DND-41 (cell line): ENCODE results near the gene ST3GAL4.

ENCODE experiments used
- ATAC-seq: fragments of 200-7000 bp; cut with Tn5 transposase; 3 replicates; pipeline ENCODE4 v1.9.1; 2021; ENCODE audit warnings: low read depth; ENCODE audit not compliant: insufficient read depth
- DNase-seq: peaks from one replicate; pipeline ENCODE4 v3.0.0-alpha.2; 2020
- H2AFZ ChIP-seq: 2 replicates; pipeline ENCODE4 v1.6.0; 2012; ENCODE audit warnings: low read depth, low read length
- H3K27ac ChIP-seq: 2 replicates; pipeline ENCODE4 v1.5.1; 2012; ENCODE audit warnings: low read length, inconsistent platforms
- H3K27me3 ChIP-seq: fragments of 200-600 bp; sonication (generic); 2 replicates; pipeline ENCODE4 v1.6.0; 2012; ENCODE audit warnings: low read length, mild to moderate bottlenecking, inconsistent platforms; ENCODE audit not compliant: insufficient read depth, poor library complexity
- H3K36me3 ChIP-seq: 2 replicates; pipeline ENCODE4 v1.5.1; 2012; ENCODE audit warnings: low read length, inconsistent platforms; ENCODE audit not compliant: insufficient read depth
- H3K4me1 ChIP-seq: 2 replicates; pipeline ENCODE4 v1.5.1; 2012; ENCODE audit warnings: mild to moderate bottlenecking, low read length; ENCODE audit not compliant: insufficient read depth
- H3K4me2 ChIP-seq: 2 replicates; pipeline ENCODE4 v1.6.0; 2012; ENCODE audit warnings: mild to moderate bottlenecking, moderate library complexity, low read length, inconsistent platforms; ENCODE audit not compliant: insufficient read depth
- H3K4me3 ChIP-seq, 2 experiments: fragments of 200-600 bp in 1 of 2; shearing (Covaris generic) in 1 of 2; 2 replicates each; pipeline ENCODE4 v1.5.1; 2012 to 2016; ENCODE audit warnings: inconsistent platforms in 2 of 2, low read length in 2 of 2, mild to moderate bottlenecking in 2 of 2, low read depth in 1 of 2, moderate library complexity in 1 of 2
- H3K79me2 ChIP-seq: 2 replicates; pipeline ENCODE4 v1.6.0; 2012; ENCODE audit warnings: low read length, inconsistent platforms; ENCODE audit not compliant: insufficient read depth
- H3K9ac ChIP-seq: 2 replicates; pipeline ENCODE4 v1.6.0; 2012; ENCODE audit warnings: low read depth, mild to moderate bottlenecking, inconsistent platforms, low read length, moderate library complexity
- H3K9me3 ChIP-seq: 2 replicates; pipeline ENCODE4 v1.5.1; 2012; ENCODE audit warnings: low read length, moderate library complexity, mild to moderate bottlenecking, inconsistent platforms; ENCODE audit not compliant: insufficient read depth, severe bottlenecking
- H4K20me1 ChIP-seq: 2 replicates; pipeline ENCODE4 v1.6.0; 2012; ENCODE audit warnings: low read length; ENCODE audit not compliant: insufficient read depth
- EZH2 ChIP-seq: IDR thresholded peaks from 3 replicates; pipeline ENCODE4 v1.6.1; 2012; ENCODE audit warnings: borderline replicate concordance, low read depth, mild to moderate bottlenecking, moderate library complexity, low read length, inconsistent platforms; ENCODE audit not compliant: severe bottlenecking
- TF ChIP-seq, protein P1 (sequence below): IDR thresholded peaks from 2 replicates; pipeline ENCODE4 v1.5.1; 2012; ENCODE audit warnings: borderline replicate concordance, low read length, moderate library complexity, mild to moderate bottlenecking; ENCODE audit not compliant: poor library complexity, severe bottlenecking; ENCODE audit errors: extremely low read depth

ST3GAL4 gene

DNA sequence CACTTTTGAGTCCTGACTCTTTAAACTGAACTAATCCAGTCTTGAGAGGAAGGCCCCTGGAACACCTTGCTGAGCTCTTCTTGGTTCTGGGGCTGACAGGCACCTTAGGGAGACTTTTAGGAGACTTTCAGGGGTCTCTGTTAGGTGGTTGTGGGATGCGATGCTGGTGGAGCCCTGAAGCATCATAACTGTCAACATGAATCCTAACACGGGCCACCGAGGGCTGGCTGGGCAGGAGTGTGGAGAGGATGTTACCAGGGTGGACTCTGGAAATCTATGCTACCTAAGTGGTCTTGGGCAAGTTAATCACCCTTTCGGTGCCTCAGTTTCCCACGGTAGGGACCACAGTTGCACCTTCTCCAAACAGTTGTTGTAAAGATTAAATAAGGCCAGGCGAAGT lies 106.5 kb downstream of the ST3GAL4 start:
- Histone ChIP-seq H3K9me3 (no peaks in the 10 kb centered on the region), H2AFZ (no peak overlapping the region), H3K79me2 (no peaks in the 10 kb centered on the region), H3K4me2 (no peak overlapping the region), H3K36me3 (no peaks in the 10 kb centered on the region), H3K27ac (no peak overlapping the region), H3K9ac (no peak overlapping the region), H4K20me1 (0 out of 2 replicates have a peak, but pooled peaks cover 7% of the 10 kb centered on the region), H3K4me1 (no peaks in the 10 kb centered on the region), H3K27me3 (peaks cover 9% of the 10 kb centered on the region), H3K4me3 (no peak overlapping the region)
- TF ChIP-seq, protein P1, sequence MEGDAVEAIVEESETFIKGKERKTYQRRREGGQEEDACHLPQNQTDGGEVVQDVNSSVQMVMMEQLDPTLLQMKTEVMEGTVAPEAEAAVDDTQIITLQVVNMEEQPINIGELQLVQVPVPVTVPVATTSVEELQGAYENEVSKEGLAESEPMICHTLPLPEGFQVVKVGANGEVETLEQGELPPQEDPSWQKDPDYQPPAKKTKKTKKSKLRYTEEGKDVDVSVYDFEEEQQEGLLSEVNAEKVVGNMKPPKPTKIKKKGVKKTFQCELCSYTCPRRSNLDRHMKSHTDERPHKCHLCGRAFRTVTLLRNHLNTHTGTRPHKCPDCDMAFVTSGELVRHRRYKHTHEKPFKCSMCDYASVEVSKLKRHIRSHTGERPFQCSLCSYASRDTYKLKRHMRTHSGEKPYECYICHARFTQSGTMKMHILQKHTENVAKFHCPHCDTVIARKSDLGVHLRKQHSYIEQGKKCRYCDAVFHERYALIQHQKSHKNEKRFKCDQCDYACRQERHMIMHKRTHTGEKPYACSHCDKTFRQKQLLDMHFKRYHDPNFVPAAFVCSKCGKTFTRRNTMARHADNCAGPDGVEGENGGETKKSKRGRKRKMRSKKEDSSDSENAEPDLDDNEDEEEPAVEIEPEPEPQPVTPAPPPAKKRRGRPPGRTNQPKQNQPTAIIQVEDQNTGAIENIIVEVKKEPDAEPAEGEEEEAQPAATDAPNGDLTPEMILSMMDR = no peak
- TF ChIP-seq EZH2 = no peak
- DNase-seq = no peak
- ATAC-seq = no peak

DNA sequence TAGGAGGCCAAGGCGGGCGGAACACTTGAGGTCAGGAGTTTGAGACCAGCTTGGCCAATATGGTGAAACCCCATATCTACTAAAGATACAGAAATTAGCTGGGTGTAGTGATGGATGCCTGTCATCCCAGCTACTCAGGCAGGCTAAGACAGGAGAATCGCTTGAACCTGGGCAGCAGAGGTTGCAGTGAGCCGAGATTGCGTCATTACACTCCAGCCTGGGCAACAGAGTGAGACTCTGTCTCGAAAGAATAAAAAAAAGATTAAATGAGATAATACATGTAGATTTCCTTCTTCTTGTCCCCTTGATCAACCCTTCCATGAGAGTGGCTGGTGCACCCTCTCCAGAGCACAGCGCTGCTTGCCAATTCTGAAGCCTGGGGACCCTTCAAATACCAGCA lies 106.9 kb downstream of the ST3GAL4 start:
- no peak for DNase-seq

More for the DNA sequence above, 106.9 kb downstream of the ST3GAL4 start:
- no peaks in the 10 kb centered on the region for H3K9me3 ChIP-seq
- ATAC-seq = no peak
- H4K20me1 ChIP-seq = 0 out of 2 replicates have a peak, but pooled peaks cover 7% of the 10 kb centered on the region
- H2AFZ ChIP-seq = no peak overlapping the region
- no peak overlapping the region for H3K27ac ChIP-seq
- no peaks in the 10 kb centered on the region for H3K36me3 ChIP-seq
- H3K4me2 ChIP-seq = no peak overlapping the region
- H3K4me1 ChIP-seq = no peaks in the 10 kb centered on the region
- peaks cover 9% of the 10 kb centered on the region for H3K27me3 ChIP-seq
- H3K9ac ChIP-seq = no peak overlapping the region
- no peak overlapping the region for H3K4me3 ChIP-seq
- TF ChIP-seq, protein P1 = no peak
- TF ChIP-seq EZH2 = no peak
- H3K79me2 ChIP-seq = no peaks in the 10 kb centered on the region
